GM10847 (cell line): ENCODE results near the gene STK39.

Experiments
- POLR2A ChIP-seq: IDR thresholded peaks from 2 replicates; pipeline ENCODE4 v1.6.1; 2011; ENCODE audit not compliant: insufficient read length; ENCODE audit errors: extremely low read depth

Gene STK39

DNA sequence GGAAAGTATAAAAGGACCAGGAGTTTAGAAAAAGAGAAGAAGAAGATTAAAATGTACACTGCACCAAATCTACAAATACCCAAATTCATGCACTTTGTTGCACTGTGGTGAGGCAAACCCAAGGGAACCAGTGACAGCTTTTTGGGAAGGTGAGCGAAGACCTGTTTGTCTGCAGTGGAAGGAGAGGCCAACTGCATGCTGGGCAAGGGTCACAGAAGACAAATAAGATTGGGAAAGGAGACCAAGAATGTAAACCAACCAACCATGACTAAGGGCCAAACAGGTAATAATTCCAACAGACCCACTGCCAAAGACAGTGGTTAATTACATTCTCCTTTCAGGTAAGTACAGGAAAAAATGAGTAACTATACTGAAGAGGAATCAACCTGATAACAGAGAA is 202.8 kb downstream of the STK39 start:
- no peak for TF ChIP-seq POLR2A

DNA sequence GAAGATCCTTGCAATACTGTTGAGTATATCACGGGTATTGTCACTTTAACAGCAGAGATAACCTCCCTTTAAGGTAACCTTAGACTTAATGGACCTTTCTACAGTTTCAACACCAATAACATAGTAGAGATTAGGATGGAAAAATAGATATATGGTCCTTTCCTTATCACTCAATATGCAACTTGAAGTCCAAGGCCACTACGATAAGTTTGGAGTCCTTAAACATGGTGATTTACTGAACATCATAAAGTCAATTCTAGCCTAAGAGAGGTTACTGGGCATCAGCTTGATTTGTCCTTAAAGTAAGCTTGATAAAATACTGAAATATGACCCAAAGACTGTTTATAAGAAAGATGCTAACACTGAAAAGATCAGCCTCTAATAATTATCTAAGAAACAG is 203.2 kb downstream of the STK39 start:
- TF ChIP-seq POLR2A: no peak

DNA sequence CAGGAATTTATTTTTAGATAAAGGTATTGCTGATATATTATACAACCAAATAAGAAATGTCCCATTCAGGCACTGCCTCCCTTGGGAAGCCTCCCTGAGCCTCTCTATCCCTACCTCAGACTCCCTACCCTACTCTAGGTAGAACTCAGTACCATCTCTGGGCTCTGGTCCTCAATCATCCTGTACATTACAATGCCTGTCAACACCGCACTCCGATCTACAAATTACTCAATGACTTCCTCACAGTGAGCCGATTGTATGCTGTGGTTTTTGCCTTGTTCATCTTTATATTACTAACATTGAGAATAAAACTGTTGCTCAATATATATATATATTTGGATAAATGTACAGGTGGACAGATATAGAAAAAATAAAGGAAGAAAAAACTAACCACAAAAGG is 207.5 kb downstream of the STK39 start:
- no peak for TF ChIP-seq POLR2A

DNA sequence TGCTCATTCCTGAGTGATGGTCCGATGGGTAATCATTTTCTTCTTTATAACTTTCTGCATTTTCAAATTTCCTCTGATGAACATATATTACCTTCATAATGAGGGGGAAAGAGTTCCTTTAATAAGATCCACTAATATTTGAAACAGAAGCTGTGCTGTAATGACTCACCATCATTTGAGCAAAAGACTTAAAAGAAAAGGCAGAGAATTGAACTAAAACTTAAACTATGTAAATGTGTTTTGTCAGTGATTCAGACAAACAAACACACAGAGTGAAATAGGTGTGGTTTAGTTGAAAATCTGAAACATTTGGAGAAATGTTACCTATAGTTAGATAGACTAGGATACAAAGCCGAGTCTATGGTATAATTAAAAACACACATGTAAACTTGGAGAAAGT is 209.6 kb downstream of the STK39 start:
- TF ChIP-seq POLR2A: no peak

DNA sequence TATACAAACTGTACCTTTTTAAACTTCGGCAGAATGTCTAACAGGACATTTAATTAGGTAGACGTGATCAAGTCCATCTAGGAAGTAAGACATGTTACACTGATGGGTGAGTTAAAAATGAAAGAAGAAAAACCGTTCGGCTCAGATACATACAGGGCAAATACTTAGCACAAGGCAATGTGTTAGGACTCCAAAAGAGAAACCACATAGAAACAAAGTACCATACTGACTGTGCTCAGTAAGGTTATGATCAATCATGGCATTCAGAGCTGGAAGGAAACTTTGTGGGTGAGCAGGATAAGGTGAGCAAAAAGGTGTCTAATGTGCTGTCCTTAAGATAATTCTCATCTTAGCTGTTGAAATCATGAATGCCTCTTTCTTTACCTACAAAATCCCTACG is 211.9 kb downstream of the STK39 start:
- TF ChIP-seq POLR2A: no peak

DNA sequence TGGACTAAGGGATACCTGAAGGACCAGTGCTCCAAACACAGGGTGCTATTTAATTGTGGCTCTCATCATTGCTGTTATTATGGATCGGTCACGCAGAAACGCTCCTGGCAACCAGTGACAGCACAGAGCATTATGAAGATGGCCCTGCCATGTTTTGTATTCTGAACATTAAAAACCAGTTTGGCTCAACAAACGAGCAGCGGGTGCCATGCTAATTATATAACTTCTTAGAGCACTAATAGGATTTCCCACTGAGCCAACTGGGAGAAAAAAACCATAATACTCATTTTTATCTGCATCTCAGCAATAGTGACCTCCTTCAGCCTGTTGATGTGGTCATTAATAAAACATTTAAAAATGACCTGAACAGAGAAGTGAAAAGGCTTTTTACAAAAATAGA is 212.8 kb downstream of the STK39 start:
- no peak for TF ChIP-seq POLR2A

DNA sequence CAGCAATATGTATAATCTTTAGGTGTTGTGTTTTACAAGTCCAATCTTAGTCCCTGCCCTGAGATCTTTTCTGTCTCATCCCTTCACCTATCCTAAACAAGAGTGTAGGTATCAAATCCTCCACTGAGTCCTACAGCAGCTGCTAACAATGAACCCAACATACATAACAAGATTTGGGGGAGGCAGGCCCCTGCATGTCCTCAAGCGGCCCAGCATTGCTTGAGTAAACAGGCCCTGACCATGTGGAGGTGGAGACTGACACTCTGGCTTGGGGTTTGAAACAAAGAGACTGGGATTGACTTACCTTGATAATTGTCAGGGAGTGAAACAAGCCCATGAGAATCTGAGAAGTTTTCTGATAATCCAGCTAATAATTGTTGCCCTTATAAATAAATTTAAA is 213.4 kb downstream of the STK39 start:
- TF ChIP-seq POLR2A: no peak

DNA sequence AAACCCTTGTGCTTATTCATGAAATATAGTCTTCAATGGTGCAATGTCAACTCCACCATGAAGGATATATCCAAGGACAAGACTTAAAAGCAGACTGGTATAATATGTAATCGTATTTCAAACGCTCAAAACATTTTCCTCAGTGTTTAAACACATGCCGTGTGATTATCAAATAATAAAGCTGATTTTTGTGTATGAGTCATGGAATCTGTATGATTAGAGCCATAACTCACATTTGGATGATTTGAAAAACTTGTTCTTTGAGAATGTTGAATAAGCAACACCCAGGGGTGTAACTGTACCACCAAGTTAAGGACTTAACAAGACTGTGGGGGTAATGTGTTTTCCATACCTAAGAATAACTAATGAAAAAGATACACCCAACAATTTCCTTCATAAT is 215.3 kb downstream of the STK39 start:
- no peak for TF ChIP-seq POLR2A

DNA sequence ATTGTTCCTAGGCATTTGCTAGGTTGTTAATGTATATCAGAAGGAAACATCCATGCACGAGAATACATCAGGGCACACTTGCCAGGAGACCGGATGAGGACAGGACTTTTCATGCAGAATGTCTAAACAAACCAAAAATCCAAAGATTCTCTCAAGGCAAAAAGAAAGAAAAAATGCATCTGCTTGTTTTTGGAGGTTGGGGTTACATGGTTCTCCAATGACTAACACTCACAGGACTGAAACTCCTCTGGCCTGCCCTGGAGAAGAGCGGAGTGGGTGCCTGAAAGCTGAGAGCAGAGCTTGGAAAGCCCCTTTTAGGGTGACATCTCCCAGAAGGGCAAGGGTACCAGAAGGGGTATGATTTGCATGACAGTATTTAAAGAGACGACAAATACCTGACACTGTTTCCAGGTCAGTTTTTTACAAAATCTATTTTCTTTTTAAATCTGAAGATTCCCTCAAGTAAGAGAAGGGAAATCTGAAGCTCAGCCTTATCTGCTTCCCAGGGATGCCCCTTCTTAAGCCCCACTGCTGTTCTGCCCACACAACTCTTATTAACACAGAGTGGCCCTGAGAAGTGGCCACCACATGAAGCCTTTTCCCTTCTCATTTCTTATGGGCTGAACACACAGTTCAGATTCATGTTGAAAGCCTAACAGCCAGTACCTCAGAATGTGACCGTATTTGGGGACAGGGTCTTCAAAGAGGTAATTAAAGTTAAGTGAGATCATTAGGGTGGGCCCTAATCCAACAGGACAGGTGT is 216.4 kb downstream of the STK39 start:
- TF ChIP-seq POLR2A: no peak

DNA sequence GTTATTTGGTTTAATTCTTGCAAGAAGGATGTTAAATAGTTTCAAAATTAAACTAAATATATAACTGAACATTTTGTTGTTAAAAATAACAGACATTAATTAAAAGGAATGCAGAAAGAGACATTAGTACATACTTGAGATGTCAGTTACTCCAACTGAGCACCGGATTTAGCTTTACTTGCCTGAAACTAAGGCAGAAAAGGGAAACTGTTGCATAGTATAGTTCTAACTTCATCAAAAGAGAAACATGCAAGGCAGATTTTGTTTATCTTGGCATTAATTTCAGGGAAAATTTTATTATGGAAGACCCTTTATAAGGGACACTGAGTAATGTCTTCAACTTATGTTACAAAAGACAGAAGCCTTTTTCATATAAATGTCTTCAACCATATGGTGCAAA is 218.3 kb downstream of the STK39 start:
- no peak for TF ChIP-seq POLR2A

DNA sequence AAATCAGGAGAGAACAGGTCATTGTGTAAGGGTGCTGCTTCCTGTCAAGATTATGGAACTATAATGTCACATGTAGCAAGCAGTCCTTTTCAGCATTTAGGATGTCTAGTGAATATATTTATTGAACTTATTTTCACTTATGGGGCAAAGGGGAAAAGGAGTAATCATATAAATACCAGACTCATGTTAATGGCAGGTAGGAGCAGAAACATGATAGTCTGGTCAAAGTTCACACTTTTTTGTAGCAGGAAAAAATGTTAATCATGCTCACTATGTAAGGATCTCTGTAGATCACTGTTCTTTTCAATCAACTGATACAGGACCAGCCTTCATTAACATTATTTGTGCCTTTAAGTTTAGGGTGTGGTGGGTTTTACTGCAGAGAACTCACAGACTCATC is 219.0 kb downstream of the STK39 start:
- TF ChIP-seq POLR2A: no peak

DNA sequence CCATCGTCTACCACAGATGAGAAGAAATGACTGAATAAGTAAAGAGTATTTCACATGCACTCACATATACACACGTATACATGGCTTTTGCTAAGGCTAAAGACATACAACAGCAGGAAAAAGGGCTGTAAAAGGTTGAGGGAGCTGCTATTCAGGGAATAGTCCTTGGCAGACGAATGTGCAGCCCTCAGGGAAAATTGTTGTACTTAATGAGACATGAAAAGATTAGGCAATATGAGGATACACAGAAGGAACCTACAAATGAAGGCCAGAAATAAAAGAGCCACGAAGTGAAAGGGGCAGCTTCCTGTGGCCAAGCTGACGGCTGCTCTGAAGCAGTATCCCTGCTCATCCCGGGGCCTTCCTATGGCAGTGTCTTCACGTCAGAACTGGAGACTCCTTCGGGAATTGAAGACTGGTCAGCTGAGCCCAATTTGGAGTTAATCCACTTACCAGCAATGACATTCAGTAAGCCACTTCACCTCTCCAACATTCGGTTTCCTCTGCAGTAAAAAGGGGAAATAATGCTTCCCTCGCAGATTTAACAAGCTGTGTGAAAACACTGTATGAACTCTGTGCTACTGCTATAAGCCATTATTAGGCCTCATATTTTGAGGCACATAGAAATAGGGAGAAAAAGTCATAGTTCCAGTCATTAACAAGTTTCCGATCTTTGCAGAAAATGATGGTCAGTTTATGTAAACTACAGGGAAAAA is 221.8 kb downstream of the STK39 start:
- no peak for TF ChIP-seq POLR2A

DNA sequence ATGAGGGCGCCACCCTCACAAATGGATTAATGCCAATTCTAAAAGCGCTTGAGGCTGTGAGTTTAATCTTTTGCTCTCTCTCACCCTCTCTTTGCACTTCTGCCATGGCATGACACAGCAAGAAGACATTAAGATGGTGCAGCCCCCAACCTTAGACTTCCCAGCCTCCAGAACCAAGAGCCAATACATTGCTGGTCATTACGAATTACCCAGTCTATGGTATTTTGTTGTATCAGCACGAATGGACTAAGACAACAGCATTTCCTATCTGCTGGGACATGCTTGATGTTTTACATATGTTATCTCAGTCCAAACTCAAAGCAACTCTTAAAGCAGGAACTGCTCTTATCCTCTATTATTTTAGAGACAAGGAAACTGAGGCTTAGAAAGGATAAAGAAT is 222.9 kb downstream of the STK39 start:
- TF ChIP-seq POLR2A: no peak

DNA sequence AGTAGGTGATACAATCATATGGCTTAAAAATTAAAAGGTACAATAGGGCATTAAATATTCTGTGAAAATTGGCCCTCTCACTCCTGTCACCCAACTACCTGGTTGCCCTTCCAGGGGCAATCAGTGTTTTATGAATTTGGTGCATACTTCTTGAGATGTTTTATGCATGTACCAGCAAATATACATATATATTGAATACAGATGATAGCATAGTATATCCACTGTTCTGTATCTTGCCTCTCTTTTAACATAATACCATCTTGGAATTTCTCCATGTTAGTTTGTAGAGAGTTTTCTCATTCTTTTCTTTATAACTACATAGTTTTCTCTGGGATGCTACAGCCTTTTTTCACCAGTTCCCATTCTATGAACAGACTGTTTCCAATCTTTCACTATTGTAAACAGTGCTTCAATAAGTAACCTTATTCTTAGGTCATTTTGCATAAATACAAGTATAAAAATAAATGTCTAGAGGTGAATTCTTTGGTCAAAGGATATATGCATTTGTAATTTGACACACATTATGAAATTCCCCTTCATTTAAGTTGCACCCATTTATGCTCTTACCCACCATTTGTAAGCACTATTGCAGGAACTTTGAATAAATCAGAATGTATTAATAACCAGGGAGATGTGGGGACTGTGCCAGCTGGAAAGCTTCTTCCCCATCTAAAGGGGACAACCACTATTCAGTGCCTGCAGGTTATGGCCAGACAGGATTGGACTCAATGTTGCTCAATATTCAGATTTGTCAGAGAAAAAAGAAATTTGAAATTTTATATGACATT is 225.4 kb downstream of the STK39 start:
- TF ChIP-seq POLR2A: no peak

DNA sequence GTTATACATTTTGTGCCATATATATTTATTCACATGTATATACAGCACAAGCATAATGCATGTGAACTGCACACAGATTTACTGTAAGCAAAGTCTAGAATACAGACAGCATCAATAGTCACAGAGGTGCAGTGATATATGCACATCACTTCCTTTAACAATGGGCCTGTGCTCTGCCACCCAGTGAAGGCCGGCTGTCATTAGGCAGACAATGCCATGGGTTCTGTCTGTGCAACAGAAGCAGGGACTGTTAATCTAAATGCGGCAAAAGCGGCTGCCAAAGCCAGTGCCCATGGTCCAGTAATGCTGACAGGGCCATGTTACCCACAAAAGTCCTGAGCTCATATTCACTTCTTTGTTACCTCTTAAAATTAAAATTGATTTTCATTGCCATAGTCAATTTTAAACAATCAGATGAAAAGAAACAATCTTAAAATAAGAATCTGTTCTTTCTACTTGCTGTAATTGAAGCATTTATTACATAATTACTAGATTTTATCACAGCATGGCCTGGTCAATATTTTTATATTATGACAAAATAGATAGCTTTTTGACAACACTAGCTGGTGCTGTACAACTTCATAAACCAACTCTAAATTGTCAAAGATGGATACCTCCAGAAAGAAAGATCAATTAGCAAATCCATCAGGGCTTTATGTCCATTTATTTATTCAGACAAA is 232.0 kb downstream of the STK39 start:
- TF ChIP-seq POLR2A: no peak
